Kasumi-1 (cell line): ENCODE results near the gene SPARC.
"Not testable (repeated sequence)": the region's sequence is repeated elsewhere in the genome, so short reads cannot be mapped to it uniquely, and the experiment has no call there.

ENCODE experiments used
- DNase-seq, 2 experiments: peaks; one replicate each; lab custom pipeline; 2025; lab: John Stamatoyannopoulos, UW

SPARC gene, protein sequence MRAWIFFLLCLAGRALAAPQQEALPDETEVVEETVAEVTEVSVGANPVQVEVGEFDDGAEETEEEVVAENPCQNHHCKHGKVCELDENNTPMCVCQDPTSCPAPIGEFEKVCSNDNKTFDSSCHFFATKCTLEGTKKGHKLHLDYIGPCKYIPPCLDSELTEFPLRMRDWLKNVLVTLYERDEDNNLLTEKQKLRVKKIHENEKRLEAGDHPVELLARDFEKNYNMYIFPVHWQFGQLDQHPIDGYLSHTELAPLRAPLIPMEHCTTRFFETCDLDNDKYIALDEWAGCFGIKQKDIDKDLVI

DNA sequence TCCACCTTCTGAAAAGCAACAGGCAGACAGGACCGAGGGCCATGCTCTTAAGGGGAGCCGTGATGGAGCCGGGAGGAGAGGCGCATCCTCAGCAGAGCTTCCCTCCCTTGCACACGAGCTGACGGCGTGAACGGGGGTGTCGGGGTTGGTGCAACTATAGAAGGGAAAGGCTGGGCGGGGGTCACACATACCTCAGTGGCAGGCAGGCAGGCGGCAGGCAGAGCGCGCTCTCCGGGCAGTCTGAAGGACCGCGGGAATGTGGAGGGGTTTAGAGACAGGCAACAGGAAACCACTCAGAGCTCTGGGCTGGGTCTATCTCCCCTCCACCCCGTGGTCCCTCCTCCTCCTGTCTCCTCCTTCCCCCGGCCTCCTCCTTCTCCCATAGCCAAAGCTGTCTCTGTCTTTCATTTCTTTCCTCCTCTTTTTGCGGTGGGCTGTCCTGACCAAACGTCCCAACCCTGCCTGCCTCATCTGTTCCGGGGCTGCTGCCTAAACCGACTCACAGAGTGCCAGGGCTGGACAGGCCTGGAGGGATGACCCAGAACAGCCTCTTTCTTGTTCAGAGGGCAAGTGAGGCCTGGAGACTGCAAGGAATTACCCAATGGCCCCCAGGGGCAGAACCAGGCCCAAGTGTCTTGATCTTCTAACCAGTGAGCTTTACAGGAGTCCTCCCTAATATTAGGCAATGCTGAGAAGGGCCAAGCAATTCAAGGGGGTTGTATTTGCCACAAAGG is at the start of gene SPARC:
Gene SPARC, minus strand, starts transcription at position 242 of the 734 bp plus-strand sequence. CDS start 10,727 bp downstream, outside the sequence.
- DNase-seq: peak; percentile 88 to 90

DNA sequence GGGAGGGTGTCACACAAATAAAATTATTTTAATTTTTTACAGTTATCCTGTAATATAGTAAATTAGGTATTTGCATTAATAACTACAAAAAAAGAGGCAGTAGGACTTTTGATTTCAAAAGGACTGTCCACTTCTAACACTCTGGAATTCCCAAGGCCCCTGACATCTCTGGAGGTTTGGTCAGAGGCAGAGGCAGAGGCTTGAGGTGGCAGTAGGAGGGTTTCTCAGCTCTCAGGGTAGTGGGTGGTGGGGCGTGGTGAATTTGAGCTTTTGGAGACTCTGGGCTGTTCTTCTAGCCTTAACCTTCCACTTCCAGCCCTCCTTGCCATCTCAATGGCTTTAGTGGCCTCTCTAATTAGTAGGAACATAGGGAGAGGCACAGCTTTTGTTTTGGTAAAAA is 48.9 kb upstream of the SPARC start:
- no peak for DNase-seq

DNA sequence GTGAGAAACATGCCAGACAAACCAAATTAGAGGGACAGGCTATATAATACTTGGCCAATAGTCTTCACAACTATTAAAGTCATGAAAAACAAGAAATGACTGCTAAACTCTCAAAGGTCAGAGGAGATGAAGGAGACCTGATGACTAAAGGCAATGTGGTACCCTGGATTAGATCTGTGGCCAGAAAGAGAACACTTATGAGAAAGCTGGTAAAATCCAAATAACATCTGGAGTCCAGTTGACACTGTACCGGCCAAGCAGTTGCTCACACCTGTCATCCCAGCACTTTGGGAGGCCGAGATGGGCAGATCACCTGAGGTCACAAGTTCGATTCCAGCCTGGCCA is 47.3 kb upstream of the SPARC start:
- DNase-seq: no peak

DNA sequence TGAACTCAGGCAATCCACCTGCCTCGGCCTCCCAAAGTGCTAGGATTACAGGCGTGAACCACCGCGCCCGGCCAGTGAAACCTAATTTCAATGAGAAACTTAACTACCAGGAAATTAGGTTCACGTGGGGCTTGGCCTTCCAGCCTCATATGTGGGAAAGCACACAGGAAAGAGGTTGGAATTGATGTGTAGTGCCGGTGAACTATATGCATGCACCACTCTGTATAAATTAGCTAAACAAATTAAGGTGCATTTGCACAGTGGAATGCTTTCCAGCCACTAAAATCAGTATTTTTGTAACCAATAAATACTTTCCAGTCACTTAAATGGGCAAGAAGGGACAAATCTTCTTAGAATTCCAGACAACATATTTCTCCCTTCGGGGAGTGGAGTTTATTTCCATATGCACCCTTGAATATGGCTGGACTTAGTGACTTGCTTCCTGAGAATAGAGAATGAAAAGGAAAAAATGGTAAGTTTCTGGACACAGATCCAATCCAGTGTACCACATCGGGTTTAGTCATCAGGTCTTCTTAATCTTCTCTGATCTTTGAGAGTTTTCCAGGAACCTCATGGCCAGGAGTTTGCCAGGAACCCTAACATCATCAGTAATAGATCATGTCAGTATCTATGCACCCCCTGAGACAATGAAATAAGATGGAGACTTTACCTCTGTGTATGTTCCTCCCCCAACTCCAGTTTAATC is 46.8 kb upstream of the SPARC start:
- DNase-seq: no peak

DNA sequence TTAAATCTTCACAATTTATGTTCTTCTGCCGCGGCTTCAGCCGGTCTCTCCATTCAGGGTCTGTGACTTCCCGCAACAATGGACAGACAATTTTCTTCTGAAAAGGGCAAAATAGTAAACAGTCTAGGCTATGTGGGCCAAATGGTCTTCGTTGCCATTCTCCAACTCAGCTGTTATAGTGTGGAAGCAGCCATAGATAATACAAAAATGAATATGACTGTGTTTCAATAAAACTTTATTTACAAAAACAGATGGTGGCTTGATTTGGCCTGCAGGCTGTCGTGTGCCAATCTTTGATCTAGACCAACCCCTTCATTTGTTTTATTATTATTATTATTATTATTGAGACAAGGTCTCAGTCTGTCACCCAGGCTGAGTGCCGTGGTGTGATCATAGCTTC is 43.7 kb upstream of the SPARC start:
- DNase-seq: no peak

DNA sequence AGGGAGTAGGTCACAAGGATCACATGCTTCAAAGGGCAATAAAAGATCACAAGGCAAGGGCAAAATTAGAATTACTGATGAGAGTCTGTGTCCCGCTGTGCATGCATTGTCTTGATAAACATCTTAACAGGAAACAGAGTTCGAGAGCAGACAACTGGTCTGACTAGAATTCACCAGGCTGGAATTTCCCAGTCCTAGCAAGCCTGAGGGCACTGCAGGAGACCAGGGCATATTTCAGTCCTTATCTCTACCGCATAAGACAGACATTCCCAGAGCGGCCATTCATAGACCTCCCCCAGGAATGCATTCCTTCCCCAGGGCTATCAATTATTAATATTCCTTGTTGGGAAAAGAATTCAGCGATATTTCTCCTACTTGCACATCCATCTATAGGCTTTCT is 42.9 kb upstream of the SPARC start:
- not testable (repeated sequence) for DNase-seq

DNA sequence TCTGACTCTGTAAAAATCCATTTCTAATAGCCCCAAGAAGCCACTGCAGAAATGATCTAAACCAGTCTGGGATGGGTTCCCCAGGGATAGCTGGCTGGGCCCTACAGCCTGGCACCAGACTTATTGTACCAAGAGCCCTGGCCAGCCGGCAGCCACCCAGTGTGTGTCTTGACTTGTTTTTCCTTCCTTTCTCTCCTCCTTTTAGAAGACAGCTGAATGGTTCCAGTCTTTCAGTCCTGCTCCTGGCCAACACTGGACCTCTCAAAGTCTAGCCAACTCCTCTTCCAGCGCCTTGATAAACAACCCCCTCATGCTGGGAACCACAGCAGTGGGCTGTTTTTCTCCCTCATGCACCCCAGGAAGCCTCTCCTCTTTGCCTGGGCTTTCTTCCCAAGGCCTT is 37.6 kb upstream of the SPARC start:
- no peak for DNase-seq

DNA sequence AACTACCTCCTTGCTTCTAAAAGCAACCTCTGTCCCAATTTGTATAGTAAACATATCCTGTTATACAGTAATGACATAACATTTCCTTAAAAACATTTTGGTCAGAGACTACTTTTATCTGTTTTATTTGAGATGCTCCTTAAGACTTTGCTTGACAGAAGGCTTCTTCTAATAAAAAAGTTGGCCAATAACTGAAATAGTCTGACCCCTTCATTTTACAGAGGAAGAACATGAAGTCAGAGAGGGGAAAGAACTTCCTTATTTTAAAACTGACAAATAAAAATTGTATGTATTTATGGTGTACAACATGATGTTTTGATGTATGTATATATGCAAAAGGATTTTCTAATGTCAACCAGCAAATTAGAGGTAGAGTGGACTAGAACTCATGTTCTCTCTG is 35.8 kb upstream of the SPARC start:
- peak in 1 of 2 experiments; percentile 19 for DNase-seq

DNA sequence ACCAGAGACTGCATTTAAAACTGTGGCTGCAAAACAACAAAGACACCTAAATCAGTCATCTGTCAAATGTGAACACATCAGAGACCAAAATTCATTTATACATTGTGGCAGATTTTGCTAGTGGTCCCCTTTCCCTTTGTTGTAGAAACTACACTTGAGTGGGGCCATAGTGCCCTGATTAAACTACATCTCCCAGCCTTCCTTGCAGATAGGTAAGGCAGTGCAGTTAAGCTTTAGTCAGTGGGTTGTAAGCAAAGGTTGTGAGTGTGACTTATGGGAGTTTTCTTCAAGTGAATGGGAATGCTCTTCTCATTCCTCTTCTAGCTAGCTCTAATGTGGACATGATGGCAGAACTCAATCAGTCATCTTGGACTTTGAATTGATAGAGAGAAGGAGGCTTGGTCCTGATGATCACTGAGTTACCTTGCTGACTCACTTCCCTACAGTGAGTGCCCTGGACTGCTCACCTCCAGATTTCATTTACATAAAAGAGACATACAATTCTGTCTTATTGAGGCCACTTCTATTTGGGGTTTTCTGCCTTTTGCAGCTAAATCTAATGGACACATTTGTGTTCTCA is 35.2 kb upstream of the SPARC start:
- DNase-seq: no peak

DNA sequence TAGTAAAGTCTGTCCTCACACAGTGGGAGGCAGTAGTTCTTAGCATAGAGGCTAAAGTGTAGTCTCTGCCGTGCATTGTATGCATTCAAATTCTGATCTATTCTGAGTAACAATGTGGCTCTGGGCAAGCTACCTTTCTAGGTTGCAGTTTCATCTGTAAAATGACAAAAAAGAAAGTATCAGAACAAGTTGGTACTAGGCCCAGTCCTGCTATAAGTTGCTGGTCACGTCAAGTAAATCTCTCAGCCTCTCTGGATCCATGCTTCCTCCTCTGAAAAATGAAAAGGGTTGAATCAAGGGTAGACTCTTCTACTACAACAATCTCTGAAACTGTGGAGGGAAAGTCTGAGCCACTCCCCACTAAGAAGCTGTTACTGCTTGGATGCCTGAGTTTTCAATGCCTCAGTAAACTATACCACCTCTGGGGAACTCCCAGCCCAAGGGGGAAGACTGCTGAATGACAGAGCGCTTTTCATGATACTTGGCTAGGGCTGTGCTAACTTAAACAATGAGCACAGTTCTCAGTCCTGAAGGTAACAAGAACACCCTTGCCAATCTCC is 34.5 kb upstream of the SPARC start:
- DNase-seq: no peak

DNA sequence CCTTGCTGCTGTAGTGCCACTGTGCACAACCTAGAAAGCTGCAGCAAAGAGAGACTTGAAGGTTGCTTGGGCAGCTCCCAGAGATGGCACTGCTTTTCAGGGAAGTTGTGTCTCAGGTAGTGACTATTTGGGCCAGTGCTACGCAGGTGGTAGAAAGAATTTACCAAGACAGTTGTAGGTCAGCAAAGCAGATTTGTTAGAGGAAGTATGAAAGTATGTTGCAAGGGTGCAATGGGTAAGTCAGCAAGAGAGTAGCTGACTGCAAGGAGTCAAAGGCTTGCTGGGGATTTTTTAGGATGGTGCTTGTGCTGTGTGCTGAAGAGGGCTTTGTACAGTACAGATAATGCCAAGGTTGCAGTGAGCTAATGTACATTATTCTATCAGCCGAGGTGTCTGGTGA is 33.5 kb upstream of the SPARC start:
- DNase-seq: peak; percentile 6 to 10

DNA sequence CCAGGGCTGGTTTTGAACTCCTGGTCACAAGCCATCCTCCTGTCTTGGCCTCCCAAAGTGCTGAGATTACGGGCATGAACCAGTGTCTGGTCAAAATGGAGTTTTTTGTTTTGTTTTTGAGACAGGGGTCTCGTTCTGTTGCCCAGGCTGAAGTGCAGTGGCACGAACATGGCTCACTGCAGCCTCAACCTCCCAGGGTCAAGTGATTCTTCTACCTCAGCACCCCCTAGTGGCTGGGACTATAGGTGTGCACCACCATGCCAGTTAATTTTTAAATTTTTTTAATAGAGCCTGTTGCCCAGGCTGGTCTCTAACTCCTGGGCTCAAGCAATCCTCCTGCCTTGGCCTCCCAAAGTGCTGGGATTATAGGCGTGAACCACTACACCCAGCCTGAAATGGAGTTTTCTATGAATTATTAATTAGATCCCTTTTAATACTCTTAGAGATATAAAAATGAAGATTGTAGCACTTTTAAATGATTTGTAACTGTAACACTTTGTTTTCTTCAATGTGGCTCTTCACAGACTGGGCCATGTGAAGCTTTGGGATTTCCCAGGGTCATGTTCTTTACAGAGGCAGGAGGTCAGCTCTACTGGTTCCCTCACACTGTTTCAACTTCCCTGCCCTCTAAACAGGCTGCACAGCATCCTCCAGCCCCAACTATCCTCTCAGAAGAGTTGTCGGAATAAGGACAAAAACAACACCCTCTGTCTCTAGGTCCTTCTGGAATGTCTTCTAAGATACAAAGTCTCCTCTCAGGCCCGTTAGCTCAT is 32.7 kb upstream of the SPARC start:
- peak; percentile 40 to 50 for DNase-seq

DNA sequence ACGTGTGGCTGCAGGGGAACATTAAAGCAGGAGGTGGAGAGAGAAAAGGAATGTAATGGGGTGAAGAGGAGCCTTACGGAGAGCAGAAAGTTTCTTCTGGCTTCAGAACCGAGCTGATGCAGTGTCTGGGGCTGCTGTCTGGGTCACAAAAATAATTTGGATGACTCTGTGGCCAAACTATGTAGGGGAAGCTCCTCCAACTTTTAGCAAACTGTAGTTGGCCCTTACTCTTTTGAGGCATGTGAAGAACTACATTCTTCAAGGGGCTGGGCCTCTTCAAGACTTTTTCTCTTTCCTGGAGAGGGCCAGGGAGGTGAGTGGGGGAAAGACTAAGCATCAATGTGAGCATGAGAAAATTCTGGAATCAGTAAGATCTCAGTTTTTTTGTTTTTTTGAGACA is 31.9 kb upstream of the SPARC start:
- DNase-seq: no peak

DNA sequence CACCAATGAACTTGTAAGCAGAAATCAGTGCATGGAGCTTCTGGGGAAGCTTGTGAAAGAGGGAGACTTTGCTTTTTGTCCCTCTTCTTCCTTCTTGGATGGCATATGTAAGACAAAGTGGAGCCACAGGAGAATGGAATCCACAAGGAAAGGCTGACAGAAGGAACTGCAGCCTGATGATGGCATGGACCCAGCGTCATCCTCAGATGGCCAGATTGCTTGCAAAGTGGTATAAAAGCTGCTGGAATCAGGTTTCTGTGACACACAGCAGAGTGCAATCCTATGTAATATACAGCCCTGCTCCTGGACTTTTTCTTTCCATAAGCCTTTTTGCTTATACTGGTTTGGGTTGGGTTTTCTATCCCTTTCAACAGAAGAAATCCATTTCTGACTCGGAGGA is 31.4 kb upstream of the SPARC start:
- DNase-seq: no peak

DNA sequence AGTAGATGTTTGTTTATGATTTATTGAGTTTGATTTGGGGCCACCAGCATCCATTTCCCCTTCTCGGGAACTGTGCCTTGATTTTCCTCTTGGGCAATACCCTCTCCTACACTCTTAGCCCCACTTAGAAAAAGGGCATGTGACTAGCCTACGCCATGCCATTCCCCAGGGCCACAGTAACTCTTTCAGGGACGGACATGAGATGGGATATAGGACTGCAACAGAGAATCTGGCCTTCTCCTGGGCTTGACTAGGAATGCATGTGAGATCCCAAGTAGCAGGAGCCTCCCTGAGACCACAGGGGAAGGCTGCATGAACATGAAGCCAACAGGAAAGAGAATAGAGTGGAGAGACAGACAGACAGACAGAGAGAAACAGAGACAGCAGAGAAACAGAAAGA is 30.7 kb upstream of the SPARC start:
- no peak for DNase-seq

DNA sequence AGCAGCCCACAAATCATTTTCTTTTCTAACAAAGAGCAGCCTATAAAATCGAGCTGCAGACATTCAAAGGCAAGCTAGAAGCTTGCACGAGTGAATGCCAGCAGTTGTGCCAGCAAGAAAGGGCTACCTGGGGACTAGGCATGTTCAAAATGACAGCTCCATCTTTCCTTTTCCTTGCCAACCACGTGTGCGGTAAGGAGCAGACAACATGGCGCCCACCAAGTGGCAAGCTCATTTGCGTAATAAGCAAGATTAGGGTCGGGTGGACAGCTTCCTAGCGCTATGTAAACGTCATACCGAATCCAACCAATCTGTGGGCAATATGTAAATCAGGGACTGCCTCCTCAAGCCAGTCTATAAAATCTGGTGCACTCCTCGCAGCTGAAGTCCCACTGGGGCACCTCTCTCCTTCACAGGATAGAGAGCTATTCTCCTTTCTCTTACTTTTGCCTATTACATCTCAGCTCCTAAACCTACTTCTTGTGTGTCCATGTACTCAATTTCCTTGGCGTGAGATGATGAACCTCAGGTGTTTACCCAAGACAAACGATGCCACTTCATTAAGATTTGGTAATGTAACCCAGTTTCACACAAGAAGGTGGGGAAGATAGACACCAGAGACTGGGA is 22.5 kb upstream of the SPARC start:
- DNase-seq: no peak

DNA sequence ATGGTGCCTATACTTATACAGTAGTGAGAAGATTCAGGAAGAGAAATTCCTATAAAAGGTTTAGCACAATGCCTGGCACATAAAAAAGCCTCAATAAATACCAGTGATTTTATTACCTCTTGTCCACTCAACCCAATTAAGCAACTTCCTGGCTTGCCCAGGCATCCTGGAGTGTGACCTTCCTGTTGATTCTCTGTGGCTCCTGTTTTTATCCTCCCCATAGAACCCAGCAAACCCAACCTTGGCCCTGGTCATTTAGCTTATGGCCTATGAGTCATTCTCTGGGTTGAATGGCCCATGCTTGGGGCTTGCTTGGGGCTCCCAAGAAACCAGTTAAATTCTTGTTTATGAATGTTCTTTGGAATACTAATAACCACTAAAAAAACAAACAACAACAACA is 21.4 kb upstream of the SPARC start:
- no peak for DNase-seq

DNA sequence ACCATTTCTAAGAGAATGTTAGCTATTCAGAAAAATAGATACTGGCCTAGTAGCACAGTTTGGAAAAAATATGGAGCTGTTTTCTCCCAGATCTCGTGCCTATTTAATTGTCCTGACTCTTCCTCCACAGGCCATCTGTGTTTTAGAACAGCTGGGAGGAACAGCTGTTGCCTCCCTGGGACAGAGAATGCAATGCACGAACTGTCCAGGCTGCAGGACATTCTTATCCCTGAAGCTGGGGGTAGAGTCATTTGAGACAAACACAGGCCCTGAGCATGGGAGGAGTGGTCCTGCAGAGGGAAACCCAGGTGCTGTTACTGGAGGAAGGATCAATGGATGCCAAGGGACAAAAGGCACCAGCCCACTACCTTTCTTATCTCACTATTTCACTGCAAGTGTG is 20.9 kb upstream of the SPARC start:
- DNase-seq: no peak

DNA sequence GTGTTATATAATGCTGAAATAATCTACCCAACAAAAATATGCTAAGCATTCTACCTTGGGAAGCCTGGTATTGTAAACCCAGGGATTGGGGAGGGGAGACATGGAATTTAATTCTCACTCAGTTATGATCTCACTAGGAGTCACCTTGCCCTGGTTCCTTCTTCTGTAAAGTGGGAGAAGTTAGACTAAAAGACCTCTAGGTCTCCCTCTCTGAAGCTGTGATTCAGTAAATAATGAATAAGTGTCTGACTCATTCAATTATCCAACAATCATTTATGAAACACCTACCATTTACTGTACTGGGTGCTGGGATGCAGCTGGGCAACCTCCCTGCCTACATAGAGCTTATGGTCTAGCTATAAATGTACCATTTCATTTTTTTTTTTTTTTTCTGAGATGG is 20.2 kb upstream of the SPARC start:
- DNase-seq: no peak

DNA sequence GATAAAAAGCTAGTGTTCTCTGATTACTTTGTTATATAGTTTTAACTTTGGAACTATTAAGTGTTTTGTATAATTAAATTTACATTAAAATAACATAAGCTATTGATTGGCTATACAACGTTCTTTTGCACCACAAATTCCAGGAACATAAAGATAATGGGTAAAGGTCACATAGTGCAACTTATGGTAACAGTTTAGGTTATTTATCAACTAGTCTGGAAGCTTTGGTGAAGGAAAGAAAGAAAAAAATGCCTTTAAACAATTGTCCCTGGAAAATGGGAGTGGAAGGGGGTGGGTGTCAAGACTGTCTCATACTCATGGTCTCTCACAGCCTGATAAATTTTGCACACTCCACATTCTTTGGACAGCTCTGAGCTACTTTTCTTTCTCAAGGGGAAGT is 17.1 kb upstream of the SPARC start:
- no peak for DNase-seq

DNA sequence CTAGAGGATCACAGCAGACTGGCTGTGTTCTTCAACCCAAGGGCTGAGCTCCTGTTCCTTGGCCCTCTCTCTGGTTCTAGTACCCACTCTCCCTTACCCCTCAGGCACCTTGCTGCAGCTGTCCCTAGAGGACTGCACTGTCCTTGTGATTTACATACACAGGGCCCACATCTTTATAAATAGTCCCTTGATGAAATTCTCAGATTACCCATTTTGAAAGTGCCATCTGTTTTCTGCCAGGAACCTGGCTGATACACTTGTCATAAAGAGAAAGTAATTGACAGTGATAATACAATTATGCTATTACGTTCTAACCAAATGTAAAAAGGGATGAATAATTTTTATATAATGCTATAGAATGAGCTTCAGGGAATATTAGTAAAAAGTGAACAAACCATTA is 16.5 kb upstream of the SPARC start:
- no peak for DNase-seq
